Thoracic aorta (tissue), 2 donors: ENCODE data around the gene WDR62. TPM values are rescaled to one million over a fixed set of nuclear protein-coding genes. Genes with fewer than 3 reads are reported as not detected.

Source experiments
- ATAC-seq: fragments of 150-250 bp; one replicate; pipeline ENCODE4 v1.8.0; 2017; ENCODE audit warnings: low read depth; ENCODE audit not compliant: insufficient number of reproducible peaks, low FRiP score
- DNase-seq: peaks from one replicate; pipeline ENCODE4 v3.0.0-alpha.2; 2020; ENCODE audit warnings: low spot score
- H3K27ac ChIP-seq, 2 donors: fragments of 200-600 bp; sonication (generic); 1 replicate in 1 of 2; 2 replicates in 1 of 2; pipeline ENCODE4 v1.5.1; 2016; ENCODE audit warnings: mild to moderate bottlenecking in 2 of 2, moderate library complexity in 2 of 2
- H3K27me3 ChIP-seq: fragments of 200-600 bp; sonication (generic); replicated peaks from 2 replicates; pipeline ENCODE4 v1.6.0; 2016; ENCODE audit warnings: mild to moderate bottlenecking; ENCODE audit not compliant: insufficient read depth
- H3K36me3 ChIP-seq: fragments of 200-600 bp; sonication (generic); one replicate; pipeline ENCODE4 v1.5.1; 2016
- H3K4me1 ChIP-seq, 2 donors: fragments of 200-600 bp; sonication (generic); 1 replicate in 1 of 2; 2 replicates in 1 of 2; pipeline versions ENCODE4 v1.5.1 to v1.6.0; 2016; ENCODE audit warnings: low read depth in 2 of 2, mild to moderate bottlenecking in 1 of 2; ENCODE audit not compliant: control insufficient read depth in 1 of 2
- H3K4me3 ChIP-seq: fragments of 200-600 bp; sonication (generic); 2 replicates; pipeline ENCODE4 v1.5.1; 2016; ENCODE audit warnings: mild to moderate bottlenecking
- H3K9me3 ChIP-seq: fragments of 200-600 bp; sonication (generic); 2 replicates; pipeline ENCODE4 v1.5.1; 2016
- total RNA-seq, 2 donors: library from RNA; depleted of rRNA; stranded (reverse); fragments of >200 nt; gene quantifications; one replicate each; pipeline versions ENCODE4 v1.1.0 to v1.2.3, GENCODE V29; 2016
- TF ChIP-seq, protein P1 (sequence below): fragments of 200-600 bp; sonication (generic); IDR thresholded peaks from one replicate; pipeline ENCODE4 v1.5.1; 2019; ENCODE audit warnings: antibody characterized with exemption

WDR62 gene
- total RNA-seq, 2 donors from 2014 or later, result 0.99 to 1.2 TPM

DNA sequence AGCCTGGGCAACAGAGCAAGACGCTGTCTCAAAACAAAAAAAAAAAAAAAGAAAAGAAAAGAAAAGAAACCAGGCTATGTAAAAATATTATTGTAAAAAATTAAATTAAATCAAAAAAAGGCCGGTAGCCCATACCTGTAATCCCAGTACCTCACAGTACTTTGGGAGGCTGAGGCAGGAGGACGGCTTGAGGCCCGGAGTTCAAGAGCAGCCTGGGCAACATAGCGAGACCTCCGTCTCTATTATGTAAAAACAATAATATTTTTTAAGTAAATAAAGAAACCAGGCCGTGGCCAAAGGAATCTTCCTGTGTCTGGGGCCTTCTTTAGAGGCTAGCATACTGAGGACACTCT, 84.4 kb downstream of the WDR62 start:
- Histone ChIP-seq H3K4me1 (peaks cover 19 to 34% of the 10 kb centered on the region in 2 donors), H3K9me3 (no peaks in the 10 kb centered on the region), H3K27ac (peak overlapping the region; percentile 95 to 99), H3K4me3 (peak overlapping the region; percentile 84), H3K27me3 (no peaks in the 10 kb centered on the region), H3K36me3 (peaks cover 13% of the 10 kb centered on the region)
- TF ChIP-seq, protein P1, sequence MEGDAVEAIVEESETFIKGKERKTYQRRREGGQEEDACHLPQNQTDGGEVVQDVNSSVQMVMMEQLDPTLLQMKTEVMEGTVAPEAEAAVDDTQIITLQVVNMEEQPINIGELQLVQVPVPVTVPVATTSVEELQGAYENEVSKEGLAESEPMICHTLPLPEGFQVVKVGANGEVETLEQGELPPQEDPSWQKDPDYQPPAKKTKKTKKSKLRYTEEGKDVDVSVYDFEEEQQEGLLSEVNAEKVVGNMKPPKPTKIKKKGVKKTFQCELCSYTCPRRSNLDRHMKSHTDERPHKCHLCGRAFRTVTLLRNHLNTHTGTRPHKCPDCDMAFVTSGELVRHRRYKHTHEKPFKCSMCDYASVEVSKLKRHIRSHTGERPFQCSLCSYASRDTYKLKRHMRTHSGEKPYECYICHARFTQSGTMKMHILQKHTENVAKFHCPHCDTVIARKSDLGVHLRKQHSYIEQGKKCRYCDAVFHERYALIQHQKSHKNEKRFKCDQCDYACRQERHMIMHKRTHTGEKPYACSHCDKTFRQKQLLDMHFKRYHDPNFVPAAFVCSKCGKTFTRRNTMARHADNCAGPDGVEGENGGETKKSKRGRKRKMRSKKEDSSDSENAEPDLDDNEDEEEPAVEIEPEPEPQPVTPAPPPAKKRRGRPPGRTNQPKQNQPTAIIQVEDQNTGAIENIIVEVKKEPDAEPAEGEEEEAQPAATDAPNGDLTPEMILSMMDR, result no peak
- ATAC-seq, result no peak
- DNase-seq, result no peak

DNA sequence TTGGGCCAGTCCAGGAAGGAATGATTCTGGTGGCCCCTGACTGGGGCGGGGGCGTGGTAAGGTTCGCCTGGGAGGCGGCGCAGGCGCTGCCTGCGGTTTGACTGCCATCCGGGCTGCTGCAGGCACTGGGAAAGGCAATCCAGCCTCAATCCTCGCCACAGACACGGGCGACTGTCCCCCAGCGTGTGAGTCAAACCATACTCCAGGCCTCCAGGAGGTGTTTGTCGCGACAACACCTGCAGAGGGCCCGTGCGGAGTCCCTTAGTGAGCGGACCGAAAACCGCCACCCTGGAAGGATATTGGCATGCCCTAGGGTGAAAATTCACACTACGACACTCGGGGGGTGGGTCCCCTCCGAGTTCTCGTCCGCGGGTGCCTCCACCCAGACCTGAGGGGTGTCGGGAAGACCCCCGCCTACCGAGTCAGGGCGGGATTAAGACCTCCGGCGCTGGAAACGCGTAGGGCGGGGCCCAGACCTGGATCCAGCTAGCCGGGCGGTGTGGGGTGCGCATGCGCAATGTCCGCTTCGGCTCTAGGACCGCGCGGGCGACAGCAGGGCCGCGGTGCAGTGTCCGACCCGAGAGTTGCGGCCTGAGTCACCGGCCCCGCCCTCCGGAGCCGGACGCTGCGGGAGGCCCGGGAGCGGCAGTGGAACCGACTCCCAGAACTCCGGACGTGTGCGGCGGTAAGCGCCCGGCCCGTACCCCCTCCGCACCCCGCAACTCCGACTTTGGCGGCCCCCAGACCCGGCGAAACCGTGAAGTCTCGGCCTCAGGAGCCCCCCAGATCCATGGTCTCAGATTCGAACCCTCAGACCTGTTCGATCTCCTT, 85.0 kb downstream of the WDR62 start, which contains the start of gene CAPNS1:
Gene CAPNS1, plus strand, starts transcription at position 594 of the 831 bp plus-strand sequence. CDS start 946 bp downstream, outside the sequence.
- Histone ChIP-seq H3K27ac (peak within 1 kb of the TSS; percentile 95 to 99), H3K9me3 (no peaks in the 10 kb centered on the region), H3K4me3 (peak within 1 kb of the TSS; percentile 84), H3K36me3 (peaks cover 19% of the 10 kb centered on the region), H3K27me3 (no peaks in the 10 kb centered on the region), H3K4me1 (peaks cover 19 to 34% of the 10 kb centered on the region in 2 donors)
- TF ChIP-seq, protein P1, result peak; percentile 19
- ATAC-seq (peak; percentile 67), DNase-seq (peak; percentile 85)

DNA sequence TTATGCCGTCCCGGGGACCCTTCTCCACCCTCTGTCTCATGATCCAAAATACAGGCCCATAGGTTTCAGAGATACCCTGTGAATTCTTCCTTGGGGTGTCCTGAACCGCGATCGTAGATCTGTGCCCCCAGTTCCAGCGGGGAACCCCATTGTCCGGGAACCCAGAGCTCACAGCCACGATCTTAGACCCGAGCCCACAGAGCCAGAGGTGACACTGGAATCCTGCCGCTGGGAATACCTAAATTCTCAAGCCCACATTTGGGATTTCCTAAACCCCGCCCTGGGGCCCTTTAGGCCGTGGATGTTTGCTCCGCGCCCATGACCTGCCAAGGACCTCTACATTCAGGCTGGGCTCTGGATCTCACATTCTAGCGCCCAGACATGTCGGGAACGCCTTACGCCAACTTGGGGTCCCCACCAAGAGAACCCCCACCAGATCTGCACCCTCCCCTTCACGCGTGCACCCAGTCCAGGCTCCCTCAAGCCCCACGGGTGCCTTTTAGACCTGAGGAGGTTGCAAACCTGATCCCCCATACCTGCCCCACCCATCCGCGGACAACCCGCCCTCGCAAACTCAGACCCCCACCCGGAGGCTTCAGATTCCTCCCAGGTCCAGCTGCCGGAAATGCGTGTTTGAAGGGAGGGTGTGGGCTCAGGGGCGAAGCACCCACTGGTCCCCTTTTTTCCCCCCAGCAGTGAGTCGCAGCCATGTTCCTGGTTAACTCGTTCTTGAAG, 85.8 kb downstream of the WDR62 start:
- Histone ChIP-seq H3K27me3 (no peaks in the 10 kb centered on the region), H3K4me1 (peaks cover 19 to 34% of the 10 kb centered on the region in 2 donors), H3K27ac (peak overlapping the region; percentile 95 to 99), H3K4me3 (peak overlapping the region; percentile 84), H3K9me3 (no peaks in the 10 kb centered on the region), H3K36me3 (peaks cover 27% of the 10 kb centered on the region)
- ATAC-seq, result no peak
- no peak for DNase-seq
- TF ChIP-seq, protein P1, result no peak

DNA sequence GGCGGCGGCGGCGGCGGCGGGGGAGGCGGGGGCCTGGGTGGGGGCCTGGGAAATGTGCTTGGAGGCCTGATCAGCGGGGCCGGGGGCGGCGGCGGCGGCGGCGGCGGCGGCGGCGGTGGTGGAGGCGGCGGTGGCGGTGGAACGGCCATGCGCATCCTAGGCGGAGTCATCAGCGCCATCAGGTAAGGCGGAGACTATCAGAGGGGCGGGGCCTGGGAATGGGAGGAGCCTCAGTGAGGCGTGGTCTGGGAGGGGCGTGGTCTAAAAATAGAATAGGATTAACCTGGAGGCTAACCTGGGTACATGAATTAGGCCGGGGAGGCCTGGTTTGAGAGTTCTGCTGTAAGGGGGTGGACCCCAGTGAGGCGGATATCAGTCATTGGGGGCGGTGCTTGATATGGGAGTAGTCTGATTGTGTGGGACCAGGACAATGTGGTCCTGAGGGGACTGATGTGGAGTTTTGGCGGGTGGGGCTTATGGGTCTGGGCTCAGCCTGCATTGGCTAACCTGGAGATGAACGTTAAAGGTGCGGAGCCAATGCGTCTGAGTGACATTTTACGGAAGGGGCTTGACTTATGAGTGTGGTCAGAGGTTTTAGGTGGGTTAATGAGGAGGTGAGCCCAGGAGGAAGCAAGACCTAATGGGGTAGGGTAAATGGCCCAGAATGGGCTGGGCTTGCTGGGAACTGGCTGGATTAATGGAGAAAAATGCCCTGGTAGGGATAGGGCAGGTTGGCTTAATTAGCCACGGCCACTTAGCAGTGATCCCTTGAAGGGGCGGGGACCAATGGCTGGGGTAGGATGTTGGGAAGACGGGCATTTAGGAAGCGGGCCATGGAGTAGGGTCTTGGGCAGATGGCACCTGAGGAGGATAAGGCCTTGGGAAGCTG, 86.6 kb downstream of the WDR62 start:
- Histone ChIP-seq H3K9me3 (no peaks in the 10 kb centered on the region), H3K36me3 (peaks cover 35% of the 10 kb centered on the region), H3K27me3 (no peaks in the 10 kb centered on the region), H3K4me1 (peaks cover 16 to 28% of the 10 kb centered on the region in 2 donors), H3K4me3 (peak overlapping the region; percentile 84), H3K27ac (peak overlapping the region; percentile 95 to 99)
- ATAC-seq, result peak; percentile 48
- TF ChIP-seq, protein P1, result no peak
- DNase-seq, result peak; percentile 53
